ENCODE results near the gene USP44. TPM values are rescaled to one million over a fixed set of nuclear protein-coding genes. Genes with fewer than 3 reads are reported as not detected.

The USP44 gene
- total RNA-seq, 1 donor from 2014 or later, result not detected

- no peak overlapping the region for H3K27ac Mint-ChIP-seq (ENCODE audit: unreplicated experiment)
- H3K27me3 Mint-ChIP-seq (ENCODE audit: low read depth), result no peaks in the 10 kb centered on the region
- TF ChIP-seq, protein P1, sequence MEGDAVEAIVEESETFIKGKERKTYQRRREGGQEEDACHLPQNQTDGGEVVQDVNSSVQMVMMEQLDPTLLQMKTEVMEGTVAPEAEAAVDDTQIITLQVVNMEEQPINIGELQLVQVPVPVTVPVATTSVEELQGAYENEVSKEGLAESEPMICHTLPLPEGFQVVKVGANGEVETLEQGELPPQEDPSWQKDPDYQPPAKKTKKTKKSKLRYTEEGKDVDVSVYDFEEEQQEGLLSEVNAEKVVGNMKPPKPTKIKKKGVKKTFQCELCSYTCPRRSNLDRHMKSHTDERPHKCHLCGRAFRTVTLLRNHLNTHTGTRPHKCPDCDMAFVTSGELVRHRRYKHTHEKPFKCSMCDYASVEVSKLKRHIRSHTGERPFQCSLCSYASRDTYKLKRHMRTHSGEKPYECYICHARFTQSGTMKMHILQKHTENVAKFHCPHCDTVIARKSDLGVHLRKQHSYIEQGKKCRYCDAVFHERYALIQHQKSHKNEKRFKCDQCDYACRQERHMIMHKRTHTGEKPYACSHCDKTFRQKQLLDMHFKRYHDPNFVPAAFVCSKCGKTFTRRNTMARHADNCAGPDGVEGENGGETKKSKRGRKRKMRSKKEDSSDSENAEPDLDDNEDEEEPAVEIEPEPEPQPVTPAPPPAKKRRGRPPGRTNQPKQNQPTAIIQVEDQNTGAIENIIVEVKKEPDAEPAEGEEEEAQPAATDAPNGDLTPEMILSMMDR (IDR thresholded peaks at IDR 0.05), result no peak
- H3K4me3 Mint-ChIP-seq (ENCODE audit: unreplicated experiment), result no peak overlapping the region
- peaks cover 16% of the 10 kb centered on the region for H3K36me3 Mint-ChIP-seq (ENCODE audit: low read depth)
- no peak for DNase-seq (ENCODE audit: low spot score)
- H3K4me1 Mint-ChIP-seq (ENCODE audit: low read depth), result no peaks in the 10 kb centered on the region
- H3K9me3 Mint-ChIP-seq (ENCODE audit: low read depth), result no peaks in the 10 kb centered on the region
Measured at GRCh38 chr12:95516757-95517156, 34.5 kb downstream of the USP44 start.

GRCh38 chr12:95515197-95515596 lies 36.1 kb downstream of the USP44 start:
- Mint-ChIP-seq H3K4me1 (ENCODE audit: low read depth) (no peaks in the 10 kb centered on the region), H3K4me3 (ENCODE audit: unreplicated experiment) (no peak overlapping the region), H3K27ac (ENCODE audit: unreplicated experiment) (no peak overlapping the region), H3K36me3 (ENCODE audit: low read depth) (peaks cover 19% of the 10 kb centered on the region), H3K9me3 (ENCODE audit: low read depth) (no peaks in the 10 kb centered on the region), H3K27me3 (ENCODE audit: low read depth) (no peaks in the 10 kb centered on the region)
- no peak for DNase-seq (ENCODE audit: low spot score)
- TF ChIP-seq, protein P1 (IDR thresholded peaks at IDR 0.05), result no peak

GRCh38 chr12:95513599-95513998 lies 37.7 kb downstream of the USP44 start:
- TF ChIP-seq, protein P1 (IDR thresholded peaks at IDR 0.05), result no peak
- Mint-ChIP-seq H3K36me3 (ENCODE audit: low read depth) (peaks cover 27% of the 10 kb centered on the region), H3K27me3 (ENCODE audit: low read depth) (no peaks in the 10 kb centered on the region), H3K9me3 (ENCODE audit: low read depth) (no peaks in the 10 kb centered on the region), H3K27ac (ENCODE audit: unreplicated experiment) (no peak overlapping the region), H3K4me1 (ENCODE audit: low read depth) (no peaks in the 10 kb centered on the region), H3K4me3 (ENCODE audit: unreplicated experiment) (no peak overlapping the region)
- no peak for DNase-seq (ENCODE audit: low spot score)

DNA sequence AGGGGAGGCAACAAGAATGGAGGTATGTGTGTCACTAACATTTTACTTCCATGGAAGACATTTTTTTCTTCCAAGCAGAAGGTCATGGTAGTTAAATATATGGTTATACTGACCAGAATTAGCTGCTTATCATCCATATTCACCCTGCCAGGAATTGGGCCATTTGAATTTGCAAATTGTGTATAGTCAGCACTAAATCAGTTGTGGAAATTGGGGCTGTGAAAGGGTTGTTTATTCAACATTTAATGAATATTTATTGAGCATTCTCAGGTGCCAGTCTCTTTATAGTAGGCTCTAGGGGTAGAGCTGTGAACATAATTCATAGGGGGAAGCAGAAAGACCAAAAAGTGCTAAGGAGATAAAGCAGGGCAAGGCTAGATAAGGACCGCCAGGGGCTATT lies 39.3 kb downstream of the USP44 start:
- no peak overlapping the region for H3K27ac Mint-ChIP-seq (ENCODE audit: unreplicated experiment)
- H3K9me3 Mint-ChIP-seq (ENCODE audit: low read depth), result no peaks in the 10 kb centered on the region
- H3K4me3 Mint-ChIP-seq (ENCODE audit: unreplicated experiment), result no peak overlapping the region
- no peaks in the 10 kb centered on the region for H3K27me3 Mint-ChIP-seq (ENCODE audit: low read depth)
- H3K36me3 Mint-ChIP-seq (ENCODE audit: low read depth), result peaks cover 31% of the 10 kb centered on the region
- DNase-seq (ENCODE audit: low spot score), result no peak
- TF ChIP-seq, protein P1 (IDR thresholded peaks at IDR 0.05), result no peak
- no peaks in the 10 kb centered on the region for H3K4me1 Mint-ChIP-seq (ENCODE audit: low read depth)

DNA sequence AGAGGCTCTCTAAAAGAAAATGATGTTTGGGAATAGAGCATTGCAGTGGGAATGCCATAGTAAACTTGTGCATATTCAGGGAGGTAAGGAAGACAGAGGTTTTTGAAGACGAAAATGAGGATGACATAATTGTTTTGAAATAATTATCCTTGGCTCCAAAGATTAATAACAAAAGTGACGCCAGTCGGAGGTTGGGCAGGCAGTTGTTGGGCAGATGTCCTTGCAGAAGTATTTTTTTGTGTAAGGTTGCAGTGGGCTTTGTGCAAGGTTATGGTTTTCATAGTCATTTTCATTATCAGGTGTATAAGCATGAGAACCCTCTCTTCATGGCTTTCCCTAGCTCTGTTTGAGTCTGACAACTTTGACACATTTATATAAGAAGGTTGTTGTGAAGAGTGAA lies 42.0 kb downstream of the USP44 start:
- Mint-ChIP-seq H3K27ac (ENCODE audit: unreplicated experiment) (no peak overlapping the region), H3K9me3 (ENCODE audit: low read depth) (no peaks in the 10 kb centered on the region), H3K27me3 (ENCODE audit: low read depth) (no peaks in the 10 kb centered on the region), H3K4me1 (ENCODE audit: low read depth) (no peaks in the 10 kb centered on the region), H3K36me3 (ENCODE audit: low read depth) (peaks cover 41% of the 10 kb centered on the region), H3K4me3 (ENCODE audit: unreplicated experiment) (no peak overlapping the region)
- TF ChIP-seq, protein P1 (IDR thresholded peaks at IDR 0.05), result no peak
- no peak for DNase-seq (ENCODE audit: low spot score)

All from chondrocyte (in vitro differentiated cells).